Measurements from ENCODE around the gene SAXO2.
"Not testable (repeated sequence)": the region's sequence is repeated elsewhere in the genome, so short reads cannot be mapped to it uniquely, and the experiment has no call there.

Gene SAXO2

GRCh38 chr15:82314769-82315518, 52.3 kb downstream of the SAXO2 start:
- no peak for DNase-seq (ENCODE audit: low read depth)

- DNase-seq (ENCODE audit: low read depth): no peak
Measured at GRCh38 chr15:82315519-82316246, 53.1 kb downstream of the SAXO2 start.

- not testable (repeated sequence) for DNase-seq (ENCODE audit: low read depth)
Measured at GRCh38 chr15:82316247-82317090, 53.9 kb downstream of the SAXO2 start.

- DNase-seq (ENCODE audit: low read depth): no peak
Measured at GRCh38 chr15:82317091-82317489, 54.5 kb downstream of the SAXO2 start.

GRCh38 chr15:82317516-82317915, 54.9 kb downstream of the SAXO2 start:
- not testable (repeated sequence) for DNase-seq (ENCODE audit: low read depth)

GRCh38 chr15:82318281-82318680, 55.7 kb downstream of the SAXO2 start:
- not testable (repeated sequence) for DNase-seq (ENCODE audit: low read depth)

- DNase-seq (ENCODE audit: low read depth): not testable (repeated sequence)
Measured at GRCh38 chr15:82319522-82320278, 57.1 kb downstream of the SAXO2 start.

GRCh38 chr15:82320861-82321260, 58.2 kb downstream of the SAXO2 start:
- DNase-seq (ENCODE audit: low read depth): not testable (repeated sequence)

- not testable (repeated sequence) for DNase-seq (ENCODE audit: low read depth)
Measured at GRCh38 chr15:82322488-82322887, 59.9 kb downstream of the SAXO2 start.

GRCh38 chr15:82324831-82325230, 62.2 kb downstream of the SAXO2 start:
- not testable (repeated sequence) for DNase-seq (ENCODE audit: low read depth)

- DNase-seq (ENCODE audit: low read depth): not testable (repeated sequence)
Measured at GRCh38 chr15:82325646-82326045, 63.0 kb downstream of the SAXO2 start.

GRCh38 chr15:82326896-82327295, 64.3 kb downstream of the SAXO2 start:
- DNase-seq (ENCODE audit: low read depth): not testable (repeated sequence)

- DNase-seq (ENCODE audit: low read depth): not testable (repeated sequence)
Measured at GRCh38 chr15:82327372-82327771, 64.8 kb downstream of the SAXO2 start.

GRCh38 chr15:82329039-82329438, 66.4 kb downstream of the SAXO2 start:
- not testable (repeated sequence) for DNase-seq (ENCODE audit: low read depth)

GRCh38 chr15:82330921-82331320, 68.3 kb downstream of the SAXO2 start:
- not testable (repeated sequence) for DNase-seq (ENCODE audit: low read depth)

GRCh38 chr15:82331576-82332304, 69.1 kb downstream of the SAXO2 start:
- DNase-seq (ENCODE audit: low read depth): not testable (repeated sequence)

- DNase-seq (ENCODE audit: low read depth): not testable (repeated sequence)
Measured at GRCh38 chr15:82332711-82333602, 70.3 kb downstream of the SAXO2 start.

GRCh38 chr15:82333603-82334553, 71.3 kb downstream of the SAXO2 start:
- DNase-seq (ENCODE audit: low read depth): not testable (repeated sequence)

Measured in activated T-cell treated with anti-CD3 and anti-CD28 coated beads for 48 hours (primary cell).